Medulla oblongata (tissue), 1 donor: ENCODE results near the gene LPP.
"Not testable (repeated sequence)": the region's sequence is repeated elsewhere in the genome, so short reads cannot be mapped to it uniquely, and the experiment has no call there.

Experiments used
- DNase-seq: peaks from one replicate; pipeline ENCODE4 v3.0.0-alpha.2; 2015; ENCODE audit errors: extremely low spot score

The LPP gene

GRCh38 chr3:188400494-188401243 is 246.7 kb downstream of the LPP start:
- DNase-seq, result peak; percentile 78

GRCh38 chr3:188401244-188401993 is 247.5 kb downstream of the LPP start:
- DNase-seq, result peak; percentile 23

- no peak for DNase-seq
These were observed 248.3 kb downstream of the LPP start for GRCh38 chr3:188402229-188402628.

- no peak for DNase-seq
These were observed 249.4 kb downstream of the LPP start for GRCh38 chr3:188403404-188403803.

GRCh38 chr3:188404124-188404523 is 250.2 kb downstream of the LPP start:
- DNase-seq, result no peak

GRCh38 chr3:188404701-188405100 is 250.7 kb downstream of the LPP start:
- DNase-seq, result no peak

GRCh38 chr3:188407158-188407880 is 253.4 kb downstream of the LPP start:
- no peak for DNase-seq

GRCh38 chr3:188408831-188409230 is 254.9 kb downstream of the LPP start:
- no peak for DNase-seq

- no peak for DNase-seq
These were observed 257.8 kb downstream of the LPP start for GRCh38 chr3:188411750-188412149.

GRCh38 chr3:188415196-188415595 is 261.2 kb downstream of the LPP start:
- no peak for DNase-seq

- no peak for DNase-seq
These were observed 262.1 kb downstream of the LPP start for GRCh38 chr3:188416041-188416440.

GRCh38 chr3:188417271-188417696 is 263.3 kb downstream of the LPP start:
- DNase-seq, result no peak

- no peak for DNase-seq
These were observed 263.8 kb downstream of the LPP start for GRCh38 chr3:188417766-188418165.

- no peak for DNase-seq
These were observed 267.3 kb downstream of the LPP start for GRCh38 chr3:188421151-188421821.

GRCh38 chr3:188421836-188422540 is 268.0 kb downstream of the LPP start:
- DNase-seq, result peak; percentile 79

- not testable (repeated sequence) for DNase-seq
These were observed 274.0 kb downstream of the LPP start for GRCh38 chr3:188427981-188428380.

GRCh38 chr3:188431040-188431439 is 277.1 kb downstream of the LPP start:
- no peak for DNase-seq

- no peak for DNase-seq
These were observed 277.6 kb downstream of the LPP start for GRCh38 chr3:188431553-188431952.

GRCh38 chr3:188432802-188433520 is 279.0 kb downstream of the LPP start:
- DNase-seq, result peak; percentile 45

- no peak for DNase-seq
These were observed 279.7 kb downstream of the LPP start for GRCh38 chr3:188433521-188434150.
